DND-41 (cell line): Measurements from ENCODE around the gene EIF4G3.

Source experiments
- ATAC-seq: fragments of 200-7000 bp; cut with Tn5 transposase; 3 replicates; pipeline ENCODE4 v1.9.1; 2021; ENCODE audit warnings: low read depth; ENCODE audit not compliant: insufficient read depth
- DNase-seq: peaks from one replicate; pipeline ENCODE4 v3.0.0-alpha.2; 2020
- H2AFZ ChIP-seq: 2 replicates; pipeline ENCODE4 v1.6.0; 2012; ENCODE audit warnings: low read depth, low read length
- H3K27ac ChIP-seq: 2 replicates; pipeline ENCODE4 v1.5.1; 2012; ENCODE audit warnings: low read length, inconsistent platforms
- H3K27me3 ChIP-seq: fragments of 200-600 bp; sonication (generic); 2 replicates; pipeline ENCODE4 v1.6.0; 2012; ENCODE audit warnings: low read length, mild to moderate bottlenecking, inconsistent platforms; ENCODE audit not compliant: insufficient read depth, poor library complexity
- H3K36me3 ChIP-seq: 2 replicates; pipeline ENCODE4 v1.5.1; 2012; ENCODE audit warnings: low read length, inconsistent platforms; ENCODE audit not compliant: insufficient read depth
- H3K4me1 ChIP-seq: 2 replicates; pipeline ENCODE4 v1.5.1; 2012; ENCODE audit warnings: mild to moderate bottlenecking, low read length; ENCODE audit not compliant: insufficient read depth
- H3K4me2 ChIP-seq: 2 replicates; pipeline ENCODE4 v1.6.0; 2012; ENCODE audit warnings: mild to moderate bottlenecking, moderate library complexity, low read length, inconsistent platforms; ENCODE audit not compliant: insufficient read depth
- H3K4me3 ChIP-seq, 2 experiments: fragments of 200-600 bp in 1 of 2; shearing (Covaris generic) in 1 of 2; 2 replicates each; pipeline ENCODE4 v1.5.1; 2012 to 2016; ENCODE audit warnings: inconsistent platforms in 2 of 2, low read length in 2 of 2, mild to moderate bottlenecking in 2 of 2, low read depth in 1 of 2, moderate library complexity in 1 of 2
- H3K79me2 ChIP-seq: 2 replicates; pipeline ENCODE4 v1.6.0; 2012; ENCODE audit warnings: low read length, inconsistent platforms; ENCODE audit not compliant: insufficient read depth
- H3K9ac ChIP-seq: 2 replicates; pipeline ENCODE4 v1.6.0; 2012; ENCODE audit warnings: low read depth, mild to moderate bottlenecking, inconsistent platforms, low read length, moderate library complexity
- H3K9me3 ChIP-seq: 2 replicates; pipeline ENCODE4 v1.5.1; 2012; ENCODE audit warnings: low read length, moderate library complexity, mild to moderate bottlenecking, inconsistent platforms; ENCODE audit not compliant: insufficient read depth, severe bottlenecking
- H4K20me1 ChIP-seq: 2 replicates; pipeline ENCODE4 v1.6.0; 2012; ENCODE audit warnings: low read length; ENCODE audit not compliant: insufficient read depth
- CTCF ChIP-seq: IDR thresholded peaks from 2 replicates; pipeline ENCODE4 v1.5.1; 2012; ENCODE audit warnings: borderline replicate concordance, low read length, moderate library complexity, mild to moderate bottlenecking; ENCODE audit not compliant: poor library complexity, severe bottlenecking; ENCODE audit errors: extremely low read depth
- EZH2 ChIP-seq: IDR thresholded peaks from 3 replicates; pipeline ENCODE4 v1.6.1; 2012; ENCODE audit warnings: borderline replicate concordance, low read depth, mild to moderate bottlenecking, moderate library complexity, low read length, inconsistent platforms; ENCODE audit not compliant: severe bottlenecking

Gene EIF4G3

GRCh38 chr1:21152423-21153100, 24.1 kb downstream of the EIF4G3 start:
- no peaks in the 10 kb centered on the region for H3K4me1 ChIP-seq
- H3K4me3 ChIP-seq, result no peak overlapping the region
- H2AFZ ChIP-seq, result no peak overlapping the region
- no peak overlapping the region for H3K9ac ChIP-seq
- DNase-seq, result no peak
- no peak overlapping the region for H3K27ac ChIP-seq
- TF ChIP-seq CTCF (no peak), EZH2 (no peak)
- peaks cover 16% of the 10 kb centered on the region; the same call in 1 of the 2 replicates for H4K20me1 ChIP-seq
- H3K79me2 ChIP-seq, result peaks cover 39% of the 10 kb centered on the region
- no peaks in the 10 kb centered on the region for H3K9me3 ChIP-seq
- H3K27me3 ChIP-seq, result no peaks in the 10 kb centered on the region
- no peak overlapping the region for H3K4me2 ChIP-seq
- ATAC-seq, result no peak
- H3K36me3 ChIP-seq, result peaks cover 32% of the 10 kb centered on the region

- Histone ChIP-seq H3K4me2 (no peak overlapping the region), H4K20me1 (peaks cover 8% of the 10 kb centered on the region; the same call in 1 of the 2 replicates), H3K27ac (no peak overlapping the region), H3K36me3 (peaks cover 40% of the 10 kb centered on the region), H3K27me3 (no peaks in the 10 kb centered on the region), H2AFZ (no peak overlapping the region), H3K4me3 (no peak overlapping the region), H3K4me1 (no peaks in the 10 kb centered on the region), H3K9me3 (no peaks in the 10 kb centered on the region), H3K9ac (no peak overlapping the region), H3K79me2 (peaks cover 33% of the 10 kb centered on the region)
- TF ChIP-seq EZH2 (no peak), CTCF (no peak)
- no peak for DNase-seq
- ATAC-seq, result no peak; the same call in 2 of the 3 replicates
These were observed 26.8 kb downstream of the EIF4G3 start for GRCh38 chr1:21149855-21150432.

- Histone ChIP-seq H3K9me3 (no peaks in the 10 kb centered on the region), H3K27ac (no peak overlapping the region), H4K20me1 (peaks cover 8% of the 10 kb centered on the region; the same call in 1 of the 2 replicates), H3K9ac (no peak overlapping the region), H3K4me1 (no peaks in the 10 kb centered on the region), H3K79me2 (peaks cover 33% of the 10 kb centered on the region), H3K4me3 (no peak overlapping the region), H3K4me2 (no peak overlapping the region), H3K36me3 (peaks cover 35% of the 10 kb centered on the region), H3K27me3 (no peaks in the 10 kb centered on the region), H2AFZ (no peak overlapping the region)
- no peak for ATAC-seq
- no peak for DNase-seq
- TF ChIP-seq EZH2 (no peak), CTCF (no peak)
These were observed 27.3 kb downstream of the EIF4G3 start for GRCh38 chr1:21149430-21149854.
